ENCODE data around the gene COA8.

Gene COA8

GRCh38 chr14:103578401-103579075, 15.8 kb downstream of the COA8 start:
- H3K27me3 ChIP-seq (ENCODE audit: insufficient read depth, poor library complexity, severe bottlenecking), result no peaks in the 10 kb centered on the region
- no peak for DNase-seq (ENCODE audit: low read depth in 1 of 2, low spot score in 1 of 2)
- TF ChIP-seq CTCF (IDR thresholded peaks at IDR 0.05; ENCODE audit: insufficient read depth, low read length) (no peak), SPI1 (IDR thresholded peaks at IDR 0.05; ENCODE audit: borderline replicate concordance, low read depth) (no peak), REST (IDR thresholded peaks at IDR 0.05; ENCODE audit: insufficient replicate concordance, low read depth) (no peak), GABPA (IDR thresholded peaks at IDR 0.05; ENCODE audit: low read depth) (no peak), POLR2AphosphoS5 (IDR thresholded peaks at IDR 0.05; ENCODE audit: low read depth) (no peak)
- no peak overlapping the region for H3K27ac ChIP-seq (replicated peaks)
- no peak overlapping the region for H3K4me3 ChIP-seq (replicated peaks; ENCODE audit: insufficient read depth, low read length)

GRCh38 chr14:103581206-103581605, 18.4 kb downstream of the COA8 start:
- Histone ChIP-seq H3K27ac (replicated peaks) (no peak overlapping the region), H3K27me3 (ENCODE audit: insufficient read depth, poor library complexity, severe bottlenecking) (no peaks in the 10 kb centered on the region), H3K4me3 (replicated peaks; ENCODE audit: insufficient read depth, low read length) (no peak overlapping the region)
- TF ChIP-seq GABPA (IDR thresholded peaks at IDR 0.05; ENCODE audit: low read depth), result no peak
- TF ChIP-seq POLR2AphosphoS5 (IDR thresholded peaks at IDR 0.05; ENCODE audit: low read depth), result no peak
- TF ChIP-seq SPI1 (IDR thresholded peaks at IDR 0.05; ENCODE audit: borderline replicate concordance, low read depth), result no peak
- no peak for TF ChIP-seq CTCF (IDR thresholded peaks at IDR 0.05; ENCODE audit: insufficient read depth, low read length)
- no peak for TF ChIP-seq REST (IDR thresholded peaks at IDR 0.05; ENCODE audit: insufficient replicate concordance, low read depth)
- DNase-seq (ENCODE audit: low read depth in 1 of 2, low spot score in 1 of 2), result no peak

GRCh38 chr14:103581954-103582703, 19.4 kb downstream of the COA8 start:
- no peak for DNase-seq (ENCODE audit: low read depth in 1 of 2, low spot score in 1 of 2)
- TF ChIP-seq REST (IDR thresholded peaks at IDR 0.05; ENCODE audit: insufficient replicate concordance, low read depth), result no peak
- no peak for TF ChIP-seq CTCF (IDR thresholded peaks at IDR 0.05; ENCODE audit: insufficient read depth, low read length)
- no peak for TF ChIP-seq SPI1 (IDR thresholded peaks at IDR 0.05; ENCODE audit: borderline replicate concordance, low read depth)
- no peak for TF ChIP-seq POLR2AphosphoS5 (IDR thresholded peaks at IDR 0.05; ENCODE audit: low read depth)
- no peak for TF ChIP-seq GABPA (IDR thresholded peaks at IDR 0.05; ENCODE audit: low read depth)
- Histone ChIP-seq H3K27me3 (ENCODE audit: insufficient read depth, poor library complexity, severe bottlenecking) (no peaks in the 10 kb centered on the region), H3K4me3 (replicated peaks; ENCODE audit: insufficient read depth, low read length) (no peak overlapping the region), H3K27ac (replicated peaks) (no peak overlapping the region)
